K562 (cell line): ENCODE measurements around the gene ABHD8. TPM values are rescaled to one million over a fixed set of nuclear protein-coding genes. Genes with fewer than 3 reads are reported as not detected.
A peak's percentile ranks its signal among the peaks of the same experiment; 100 is the strongest.

Experiments
- ARID3B ChIP-seq: fragments of 250-450 bp; sonication (Bioruptor Pico); IDR thresholded peaks from 2 replicates; pipeline ENCODE4 v1.4.0; 2020; ENCODE audit warnings: borderline replicate concordance
- ELF2 ChIP-seq: fragments of 250-450 bp; sonication (Bioruptor Pico); IDR thresholded peaks from 2 replicates; pipeline ENCODE4 v1.5.0; 2021; ENCODE audit warnings: mild to moderate bottlenecking
- GABPB1 ChIP-seq: sonication (generic); formaldehyde crosslinking; IDR thresholded peaks from 2 replicates; pipeline ENCODE4 v1.8.0; 2022; ENCODE audit warnings: mild to moderate bottlenecking, missing genetic modification reagents
- HDAC1 ChIP-seq, 2 experiments: fragments of 450-650 bp; IDR thresholded peaks; 2 replicates each; pipeline ENCODE4 v1.6.1; 2016 to 2017; ENCODE audit warnings: inconsistent platforms in 1 of 2, mild to moderate bottlenecking in 1 of 2, moderate library complexity in 1 of 2
- HDAC6 ChIP-seq: IDR thresholded peaks from 2 replicates; pipeline ENCODE4 v1.6.1; 2012; ENCODE audit warnings: low read depth, mild to moderate bottlenecking, control low read depth, inconsistent platforms, low read length, moderate library complexity
- HDGF ChIP-seq: fragments of 450-650 bp; IDR thresholded peaks from 2 replicates; pipeline ENCODE4 v1.6.1; 2016
- ID3 ChIP-seq, 2 experiments: fragments of 250-450 bp in 1 of 2; fragments of 450-650 bp in 1 of 2; sonication (Bioruptor Pico) in 1 of 2; IDR thresholded peaks; 2 replicates each; pipeline versions ENCODE4 v1.6.1 to v1.8.0; 2016 to 2021; ENCODE audit warnings: mild to moderate bottlenecking in 2 of 2, moderate library complexity in 2 of 2, missing compliant biosample characterization in 1 of 2, missing genetic modification characterization in 1 of 2
- POLR2AphosphoS2 ChIP-seq: IDR thresholded peaks from 2 replicates; pipeline ENCODE4 v1.6.1; 2012; ENCODE audit warnings: low read length, improper control_type of control experiment
- RBM25 ChIP-seq: fragments of 200-400 bp; formaldehyde crosslinking; IDR thresholded peaks from 2 replicates; pipeline ENCODE4 v1.6.1; 2018; ENCODE audit warnings: low read length, low read depth, moderate library complexity; ENCODE audit not compliant: severe bottlenecking
- RCOR1 ChIP-seq, 2 experiments: IDR thresholded peaks; 2 replicates each; pipeline ENCODE4 v1.6.1; 2012; ENCODE audit warnings: low read depth in 2 of 2, low read length in 2 of 2, borderline replicate concordance in 1 of 2, improper control_type of control experiment in 1 of 2
- SMARCB1 ChIP-seq: IDR thresholded peaks from 2 replicates; pipeline ENCODE4 v1.6.1; 2011; ENCODE audit warnings: improper control_type of control experiment, low read depth; ENCODE audit not compliant: insufficient read length
- SP2 ChIP-seq: IDR thresholded peaks from 2 replicates; pipeline ENCODE4 v1.6.1; 2011; ENCODE audit warnings: mild to moderate bottlenecking, low read depth, low read length, moderate library complexity; ENCODE audit not compliant: poor library complexity, severe bottlenecking; ENCODE audit errors: extremely low read depth
- TEAD4 ChIP-seq, 2 experiments: sonication (generic) in 1 of 2; formaldehyde crosslinking in 1 of 2; IDR thresholded peaks; 2 replicates each; pipeline versions ENCODE4 v1.6.1 to v1.8.0; 2012 to 2022; ENCODE audit warnings: borderline replicate concordance in 1 of 2, inconsistent platforms in 1 of 2, low read length in 1 of 2, mild to moderate bottlenecking in 1 of 2, missing genetic modification reagents in 1 of 2
- TFAP4 ChIP-seq: sonication (generic); formaldehyde crosslinking; IDR thresholded peaks from 2 replicates; pipeline ENCODE4 v1.8.0; 2022; ENCODE audit warnings: missing genetic modification reagents, mild to moderate bottlenecking, moderate library complexity, borderline replicate concordance
- ZKSCAN1 ChIP-seq: fragments of 150-350 bp; IDR thresholded peaks from 2 replicates; pipeline ENCODE4 v1.6.1; 2016; ENCODE audit warnings: low read depth, low read length
- ZNF146 ChIP-seq: IDR thresholded peaks from one replicate; pipeline ENCODE4 v1.6.1; 2018; ENCODE audit warnings: missing compliant biosample characterization; ENCODE audit not compliant: unreplicated experiment
- ZNF609 ChIP-seq: sonication (generic); formaldehyde crosslinking; IDR thresholded peaks from 2 replicates; pipeline ENCODE4 v1.8.1; 2023; ENCODE audit warnings: missing genetic modification reagents, mild to moderate bottlenecking, borderline replicate concordance
- polyA plus RNA-seq, 8 experiments: library from polyadenylated mRNA; depleted of rRNA in 4 of 8; stranded (reverse) in 5 of 8; unstranded in 3 of 8; fragments of >200 nt; fragmentation: Nextera tagmentation in 2 of 8; fragmentation: Illumina TruSeq in 1 of 8; extraction: Ambion mirVana in 2 of 8; extraction: Trizol in 1 of 8; gene quantifications; 2 replicates each; pipeline versions ENCODE4 v1.2.1 to v1.2.3, GENCODE V29; 2011 to 2014; ENCODE audit warnings: inconsistent platforms in 1 of 8, missing spikeins in 1 of 8
- total RNA-seq, 7 experiments: library from RNA; depleted of rRNA in 6 of 7; stranded (reverse); fragments of >200 nt in 6 of 7; fragmentation: Illumina TruSeq in 2 of 7; extraction: Trizol in 2 of 7; gene quantifications; 2 replicates each; pipeline versions ENCODE4 v1.2.1 to v1.2.3, GENCODE V29; 2011 to 2021; ENCODE audit warnings: low replicate concordance in 1 of 7

Gene ABHD8
- total and polyA plus RNA-seq, 9 of the 15 experiments (the other 6 are each of a cell fraction or from before 2014, with no cell fraction given): 0.04 to 6.6 (median 2.0) TPM; not detected in 1

GRCh38 chr19:17332677-17333581 lies 29.7 kb upstream of the ABHD8 start (continued):
- TF ChIP-seq TFAP4 (CRISPR knock-in tag) (peak; percentile 60; the same call in 1 of the 2 replicates), ZNF609 (CRISPR knock-in tag) (no peak), SMARCB1 (no peak), GABPB1 (CRISPR knock-in tag) (peak; percentile 45; the same call in 1 of the 2 replicates), HDAC1 (IDR thresholded peaks at IDR 0.05) (0 out of 4 replicates have a peak, but pooled peaks of 1 of the 2 experiments have one; percentile 18), ID3 (CRISPR knock-in tag; IDR thresholded peaks at IDR 0.05) (no peak), ID3 (tag; IDR thresholded peaks at IDR 0.05) (0 out of 2 replicates have a peak, but pooled peaks have one; percentile 39), SP2 (peak; percentile 45), ELF2 (CRISPR knock-in tag) (peak; percentile 75), POLR2AphosphoS2 (peak; percentile 79), RCOR1 (IDR thresholded peaks at IDR 0.05; ENCODE audit: borderline replicate concordance in 1 of 2, low read depth in 2 of 2, low read length in 2 of 2) (0 out of 4 replicates have a peak, but pooled peaks of 1 of the 2 experiments have one; percentile 21), ARID3B (CRISPR knock-in tag) (0 out of 2 replicates have a peak, but pooled peaks have one; percentile 33), ZNF146 (CRISPR knock-in tag) (no peak), ZKSCAN1 (peak; percentile 55; the same call in 1 of the 2 replicates), HDGF (0 out of 2 replicates have a peak, but pooled peaks have one; percentile 30), RBM25 (peak; percentile 64), HDAC6 (no peak), TEAD4 (IDR thresholded peaks at IDR 0.05; ENCODE audit: low read length) (0 out of 2 replicates have a peak, but pooled peaks have one; percentile 11), TEAD4 (CRISPR knock-in tag; IDR thresholded peaks at IDR 0.05; ENCODE audit: borderline replicate concordance) (no peak)
